T-helper 1 cell treated with Interleukin-12 subunit alpha and Interleukin-12 subunit beta and Interleukin-4 antibody, amounts not matched to agents 30 ng/mL and 1 ng/mL, for 36 hours (primary cell): ENCODE measurements around the gene USH2A. TPM values are rescaled to one million over a fixed set of nuclear protein-coding genes. Genes with fewer than 3 reads are reported as not detected.

Experiments used
- intact Hi-C: fragments of 100-400 bp; cut with micrococcal nuclease; formaldehyde crosslinking; loops from one replicate; pipeline ENCODE4 v1.15.1; 2024
- total RNA-seq: library from RNA; stranded (reverse); gene quantifications from 2 replicates; pipeline ENCODE4 v1.2.3, GENCODE V29; 2022

USH2A gene
- total RNA-seq, 1 donor from 2014 or later: not detected

- intact Hi-C loops: no loop called here
Observed at GRCh38 chr1:216140730-216141524, 282.3 kb downstream of the USH2A start.

- intact Hi-C loops: no loop called here
Observed at GRCh38 chr1:216124192-216124781, 299.0 kb downstream of the USH2A start.

- intact Hi-C loops: no loop called here
Observed at GRCh38 chr1:216123446-216124191, 299.6 kb downstream of the USH2A start.

GRCh38 chr1:216119600-216119999, 303.6 kb downstream of the USH2A start:
- intact Hi-C loops: no loop called here

GRCh38 chr1:216114180-216114579, 309.1 kb downstream of the USH2A start:
- intact Hi-C loops: no loop called here

- intact Hi-C loops: no loop called here
Observed at GRCh38 chr1:216113181-216113580, 310.1 kb downstream of the USH2A start.

- intact Hi-C loops: no loop called here
Observed at GRCh38 chr1:216111842-216112241, 311.4 kb downstream of the USH2A start.

- intact Hi-C loops: no loop called here
Observed at GRCh38 chr1:216095400-216095799, 327.8 kb downstream of the USH2A start.

GRCh38 chr1:216090556-216090955, 332.7 kb downstream of the USH2A start:
- intact Hi-C loops: no loop called here

GRCh38 chr1:216086678-216087077, 336.6 kb downstream of the USH2A start:
- intact Hi-C loops: no loop called here

- intact Hi-C loops: no loop called here
Observed at GRCh38 chr1:216081445-216081844, 341.8 kb downstream of the USH2A start.

GRCh38 chr1:216076751-216077150, 346.5 kb downstream of the USH2A start:
- intact Hi-C loops: no loop called here

- intact Hi-C loops: no loop called here
Observed at GRCh38 chr1:216075339-216075738, 347.9 kb downstream of the USH2A start.

- intact Hi-C loops: no loop called here
Observed at GRCh38 chr1:216073793-216074595, 349.3 kb downstream of the USH2A start.

- intact Hi-C loops: no loop called here
Observed at GRCh38 chr1:216071262-216071661, 352.0 kb downstream of the USH2A start.

- intact Hi-C loops: no loop called here
Observed at GRCh38 chr1:216064643-216065042, 358.6 kb downstream of the USH2A start.

GRCh38 chr1:216057947-216058346, 365.3 kb downstream of the USH2A start:
- intact Hi-C loops: no loop called here

GRCh38 chr1:216057063-216057462, 366.2 kb downstream of the USH2A start:
- intact Hi-C loops: no loop called here

- intact Hi-C loops: no loop called here
Observed at GRCh38 chr1:216055004-216055403, 368.2 kb downstream of the USH2A start.

- intact Hi-C loops: no loop called here
Observed at GRCh38 chr1:216054600-216054999, 368.6 kb downstream of the USH2A start.

GRCh38 chr1:216051071-216051470, 372.2 kb downstream of the USH2A start:
- intact Hi-C loops: no loop called here
